WI38 (cell line): ENCODE measurements around the gene ZNF544.

Source experiments
- H3K4me3 ChIP-seq: 2 replicates; pipeline ENCODE4 v1.5.1; 2011; ENCODE audit warnings: low read depth, mild to moderate bottlenecking, control low read depth, low read length
- TF ChIP-seq, protein P1 (sequence below): IDR thresholded peaks from 2 replicates; pipeline ENCODE4 v1.5.1; 2012; ENCODE audit warnings: low read depth, mild to moderate bottlenecking, control low read depth, low read length

ZNF544 gene

GRCh38 chr19:58261600-58261967, 32.9 kb downstream of the ZNF544 start:
- TF ChIP-seq, protein P1, sequence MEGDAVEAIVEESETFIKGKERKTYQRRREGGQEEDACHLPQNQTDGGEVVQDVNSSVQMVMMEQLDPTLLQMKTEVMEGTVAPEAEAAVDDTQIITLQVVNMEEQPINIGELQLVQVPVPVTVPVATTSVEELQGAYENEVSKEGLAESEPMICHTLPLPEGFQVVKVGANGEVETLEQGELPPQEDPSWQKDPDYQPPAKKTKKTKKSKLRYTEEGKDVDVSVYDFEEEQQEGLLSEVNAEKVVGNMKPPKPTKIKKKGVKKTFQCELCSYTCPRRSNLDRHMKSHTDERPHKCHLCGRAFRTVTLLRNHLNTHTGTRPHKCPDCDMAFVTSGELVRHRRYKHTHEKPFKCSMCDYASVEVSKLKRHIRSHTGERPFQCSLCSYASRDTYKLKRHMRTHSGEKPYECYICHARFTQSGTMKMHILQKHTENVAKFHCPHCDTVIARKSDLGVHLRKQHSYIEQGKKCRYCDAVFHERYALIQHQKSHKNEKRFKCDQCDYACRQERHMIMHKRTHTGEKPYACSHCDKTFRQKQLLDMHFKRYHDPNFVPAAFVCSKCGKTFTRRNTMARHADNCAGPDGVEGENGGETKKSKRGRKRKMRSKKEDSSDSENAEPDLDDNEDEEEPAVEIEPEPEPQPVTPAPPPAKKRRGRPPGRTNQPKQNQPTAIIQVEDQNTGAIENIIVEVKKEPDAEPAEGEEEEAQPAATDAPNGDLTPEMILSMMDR, result no peak
- H3K4me3 ChIP-seq, result no peak overlapping the region

DNA sequence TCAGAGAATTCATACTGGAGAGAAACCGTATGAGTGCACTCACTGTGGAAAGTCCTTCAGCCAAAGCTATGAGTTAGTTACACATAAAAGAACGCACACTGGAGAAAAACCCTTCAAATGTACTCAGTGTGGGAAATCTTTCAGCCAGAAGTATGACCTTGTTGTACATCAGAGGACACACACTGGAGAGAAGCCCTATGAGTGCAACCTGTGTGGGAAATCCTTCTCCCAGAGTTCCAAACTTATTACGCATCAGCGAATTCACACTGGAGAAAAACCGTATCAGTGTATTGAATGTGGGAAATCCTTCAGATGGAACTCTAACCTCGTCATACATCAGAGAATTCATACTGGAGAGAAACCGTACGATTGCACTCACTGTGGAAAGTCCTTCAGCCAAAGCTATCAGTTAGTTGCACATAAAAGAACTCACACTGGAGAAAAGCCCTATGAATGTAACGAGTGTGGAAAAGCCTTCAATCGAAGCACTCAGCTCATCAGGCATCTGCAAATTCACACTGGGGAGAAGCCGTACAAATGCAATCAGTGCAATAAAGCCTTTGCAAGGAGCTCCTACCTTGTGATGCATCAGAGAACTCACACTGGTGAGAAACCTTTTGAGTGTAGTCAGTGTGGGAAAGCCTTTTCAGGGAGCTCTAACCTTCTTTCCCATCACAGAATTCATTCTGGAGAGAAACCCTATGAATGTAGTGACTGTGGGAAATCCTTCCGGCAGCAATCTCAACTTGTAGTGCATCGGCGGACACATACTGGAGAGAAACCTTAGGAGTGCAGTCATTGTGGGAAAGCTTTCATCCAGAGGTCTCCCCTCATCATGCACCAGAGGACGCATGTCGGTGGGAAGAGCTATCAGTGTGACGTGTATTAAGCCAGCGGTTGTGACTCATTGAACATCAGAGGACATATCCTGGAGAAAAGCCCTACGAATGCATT, 33.5 kb downstream of the ZNF544 start:
- TF ChIP-seq, protein P1, result no peak
- no peak overlapping the region for H3K4me3 ChIP-seq

DNA sequence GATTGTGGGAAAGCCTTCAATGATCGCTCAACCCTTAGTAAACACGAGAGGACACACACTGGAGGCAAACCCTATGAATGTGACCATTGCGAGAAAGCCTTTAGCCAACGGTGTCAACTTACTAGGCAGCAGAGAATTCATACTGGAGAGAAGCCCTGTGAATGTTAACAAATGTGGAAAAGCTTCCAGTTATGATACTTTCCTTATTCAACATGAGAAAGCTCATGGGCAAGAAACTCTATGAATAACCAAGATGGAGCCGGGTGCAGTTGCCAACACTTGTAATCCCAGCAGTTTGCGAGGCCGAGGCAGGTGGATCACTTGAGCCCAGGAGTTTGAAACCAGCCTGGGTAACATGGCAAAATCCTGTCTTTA, 34.2 kb downstream of the ZNF544 start:
- TF ChIP-seq, protein P1, result no peak
- no peak overlapping the region for H3K4me3 ChIP-seq

GRCh38 chr19:58265100-58265499, 36.4 kb downstream of the ZNF544 start:
- TF ChIP-seq, protein P1, result no peak
- H3K4me3 ChIP-seq, result no peak overlapping the region

DNA sequence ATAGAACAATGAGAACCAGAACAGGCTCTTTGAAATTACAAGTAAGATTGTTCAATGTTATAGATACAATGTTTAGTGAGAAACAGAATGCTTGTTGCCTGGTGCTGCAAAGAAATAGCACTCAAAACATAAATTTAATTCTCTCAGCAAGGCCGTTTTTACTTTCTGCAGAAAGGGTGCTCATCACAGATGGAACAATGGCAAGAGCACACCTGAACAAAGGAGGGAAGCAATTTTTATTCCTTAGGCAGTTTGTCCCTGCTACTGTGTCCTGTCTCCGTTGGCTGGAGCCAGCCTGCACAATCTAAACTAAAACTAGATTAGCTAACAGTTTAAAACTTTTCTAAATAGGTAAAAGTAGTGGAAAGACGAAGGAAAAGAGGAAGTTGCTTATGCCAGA, 39.6 kb downstream of the ZNF544 start:
- TF ChIP-seq, protein P1, result no peak

GRCh38 chr19:58274771-58275201, 46.1 kb downstream of the ZNF544 start:
- no peak overlapping the region for H3K4me3 ChIP-seq
- TF ChIP-seq, protein P1, result no peak

More for the DNA sequence above, 39.6 kb downstream of the ZNF544 start:
- no peak overlapping the region for H3K4me3 ChIP-seq

DNA sequence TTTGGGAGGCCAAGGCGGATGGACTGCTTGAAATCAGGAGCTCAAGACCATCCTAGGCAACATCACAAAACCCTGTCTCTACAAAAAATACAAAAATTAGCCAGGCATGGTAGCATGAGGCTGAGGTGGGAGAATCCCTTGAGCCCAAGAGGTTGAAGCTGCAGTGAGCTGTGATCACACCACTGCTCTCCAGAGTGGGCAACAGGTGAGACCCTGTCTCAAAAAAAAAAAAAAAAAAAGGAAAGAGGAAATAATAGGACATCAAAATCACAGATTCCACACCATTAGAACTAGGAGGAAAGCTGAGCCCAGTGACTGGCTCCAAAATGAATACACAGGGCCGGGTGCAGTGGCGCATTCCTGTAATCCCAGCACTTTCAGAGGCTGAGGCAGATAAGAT, 46.9 kb downstream of the ZNF544 start:
- TF ChIP-seq, protein P1, result no peak
- no peak overlapping the region for H3K4me3 ChIP-seq
